Activated naive CD8-positive, alpha-beta T cell treated with anti-CD3 and anti-CD28 coated beads, Interleukin-2, amount 10 ng/mL, durations not matched to agents 7 days and 5 days (primary cell): ENCODE data around the gene CACNA2D2. TPM values are rescaled to one million over a fixed set of nuclear protein-coding genes. Genes with fewer than 3 reads are reported as not detected.

ENCODE experiments used
- ATAC-seq: fragments of 150-1000 bp; cut with Tn5 transposase; one replicate; pipeline ENCODE4 v1.10.0; 2021; ENCODE audit warnings: low read depth, moderate library complexity
- POLR2A ChIA-PET: fragments of 350-600 bp; sonication (Branson Sonifier 250); formaldehyde crosslinking; loops from one replicate; lab custom pipeline; 2021; ENCODE audit warnings: antibody characterized with exemption; lab: Charles Lee
- DNase-seq: peaks from one replicate; pipeline ENCODE4 v3.0.0; 2021
- H3K27ac Mint-ChIP-seq: one replicate; pipeline ENCODE4 v1.8.0; 2022; ENCODE audit warnings: mild to moderate bottlenecking, mixed read lengths
- H3K27me3 Mint-ChIP-seq: one replicate; pipeline ENCODE4 v1.8.0; 2022; ENCODE audit warnings: mild to moderate bottlenecking, moderate library complexity, mixed read lengths
- H3K36me3 Mint-ChIP-seq: one replicate; pipeline ENCODE4 v1.8.0; 2021; ENCODE audit warnings: mild to moderate bottlenecking, mixed read lengths
- H3K4me1 Mint-ChIP-seq: one replicate; pipeline ENCODE4 v1.8.0; 2021; ENCODE audit warnings: mixed read lengths
- H3K4me3 Mint-ChIP-seq: one replicate; pipeline ENCODE4 v1.8.0; 2022; ENCODE audit warnings: mild to moderate bottlenecking, moderate library complexity, mixed read lengths
- H3K9me3 Mint-ChIP-seq: one replicate; pipeline ENCODE4 v1.8.0; 2021; ENCODE audit warnings: mixed read lengths
- total RNA-seq, 2 experiments: library from RNA; stranded (reverse); gene quantifications; one replicate each; pipeline ENCODE4 v1.2.3, GENCODE V29; 2021

The CACNA2D2 gene
- total RNA-seq = 1 to 10 TPM; 2.1 to 2.5 TPM

GRCh38 chr3:50503504-50504342 lies at the start of gene CACNA2D2:
TSS of gene CACNA2D2 (minus strand) at chr3:50503634. CDS start at chr3:50503423, 211 bp downstream.
- Mint-ChIP-seq H3K27ac (no peak within 1 kb of the TSS), H3K27me3 (peaks cover 52% of the 10 kb centered on the region), H3K36me3 (no peaks in the 10 kb centered on the region), H3K4me3 (peak within 1 kb of the TSS; percentile 49), H3K4me1 (peaks cover 5% of the 10 kb centered on the region), H3K9me3 (no peaks in the 10 kb centered on the region)
- DNase-seq (peak; percentile 77), ATAC-seq (peak; percentile 82)
- POLR2A ChIA-PET = interaction anchor here (0.6 to 1.3 kb wide), 3 partner anchors 55 to 106 kb away, joined by 3 read pairs; no protein-coding TSS in a partner anchor

GRCh38 chr3:50552598-50552997 lies 49.2 kb upstream of the CACNA2D2 start:
- no peak overlapping the region for H3K27ac Mint-ChIP-seq
- DNase-seq (no peak), ATAC-seq (no peak)
- H3K4me1 Mint-ChIP-seq = peaks cover 3% of the 10 kb centered on the region
- no peaks in the 10 kb centered on the region for H3K9me3 Mint-ChIP-seq
- H3K36me3 Mint-ChIP-seq = no peaks in the 10 kb centered on the region
- no peak overlapping the region for H3K4me3 Mint-ChIP-seq
- no peaks in the 10 kb centered on the region for H3K27me3 Mint-ChIP-seq
- POLR2A ChIA-PET = interaction anchor here (2.3 to 2.5 kb wide), 2 partner anchors 14 to 17 kb away, joined by 9 to 10 read pairs; partner anchors contain the start of genes C3orf18 and HEMK1

GRCh38 chr3:50551681-50552435 lies 48.4 kb upstream of the CACNA2D2 start:
- Mint-ChIP-seq H3K27ac (no peak overlapping the region), H3K4me1 (peaks cover 3% of the 10 kb centered on the region), H3K36me3 (no peaks in the 10 kb centered on the region), H3K9me3 (no peaks in the 10 kb centered on the region), H3K4me3 (no peak overlapping the region), H3K27me3 (no peaks in the 10 kb centered on the region)
- POLR2A ChIA-PET = interaction anchor here (0.8 to 2.5 kb wide), 7 partner anchors 9 to 202 kb away, joined by 3 to 10 read pairs (median 5); partner anchors contain the start of genes C3orf18, CYB561D2, HEMK1 and NPRL2
- DNase-seq (no peak), ATAC-seq (no peak)

GRCh38 chr3:50551054-50551659 lies 47.7 kb upstream of the CACNA2D2 start:
- Mint-ChIP-seq H3K4me1 (peaks cover 3% of the 10 kb centered on the region), H3K36me3 (no peaks in the 10 kb centered on the region), H3K9me3 (no peaks in the 10 kb centered on the region), H3K27me3 (no peaks in the 10 kb centered on the region), H3K27ac (peak overlapping the region; percentile 40), H3K4me3 (no peak overlapping the region)
- ATAC-seq (no peak), DNase-seq (no peak)
- POLR2A ChIA-PET = interaction anchor here (0.8 to 2.5 kb wide), 7 partner anchors 10 to 201 kb away, joined by 3 to 10 read pairs (median 5); partner anchors contain the start of genes C3orf18, CYB561D2, HEMK1 and NPRL2

- Mint-ChIP-seq H3K9me3 (no peaks in the 10 kb centered on the region), H3K4me3 (no peak overlapping the region), H3K36me3 (no peaks in the 10 kb centered on the region), H3K27me3 (no peaks in the 10 kb centered on the region), H3K27ac (peak overlapping the region; percentile 34), H3K4me1 (peaks cover 2% of the 10 kb centered on the region)
- DNase-seq (peak; percentile 79), ATAC-seq (peak; percentile 62)
- POLR2A ChIA-PET = interaction anchor here (1.6 to 2.5 kb wide), 4 partner anchors 17 to 200 kb away, joined by 6 to 10 read pairs (median 8); partner anchors contain the start of genes C3orf18, CYB561D2, HEMK1 and NPRL2
These were observed 46.8 kb upstream of the CACNA2D2 start for GRCh38 chr3:50550079-50550736.

- no peaks in the 10 kb centered on the region for H3K9me3 Mint-ChIP-seq
- DNase-seq (no peak), ATAC-seq (no peak)
- peaks cover 2% of the 10 kb centered on the region for H3K27me3 Mint-ChIP-seq
- no peaks in the 10 kb centered on the region for H3K36me3 Mint-ChIP-seq
- no peak overlapping the region for H3K27ac Mint-ChIP-seq
- H3K4me3 Mint-ChIP-seq = no peak overlapping the region
- H3K4me1 Mint-ChIP-seq = peaks cover 2% of the 10 kb centered on the region
- POLR2A ChIA-PET = interaction anchor here (0.6 to 1.6 kb wide), 4 partner anchors 20 to 198 kb away, joined by 3 to 6 read pairs (median 3); partner anchors contain the start of genes CISH, CYB561D2, HEMK1 and NPRL2
These were observed 45.8 kb upstream of the CACNA2D2 start for GRCh38 chr3:50549226-50549625.

- no peak overlapping the region for H3K27ac Mint-ChIP-seq
- H3K4me3 Mint-ChIP-seq = no peak overlapping the region
- H3K9me3 Mint-ChIP-seq = no peaks in the 10 kb centered on the region
- no peak for DNase-seq
- POLR2A ChIA-PET = interaction anchor here (0.7 kb wide), 1 partner anchor 1943 kb away, joined by 6 read pairs; no protein-coding TSS in a partner anchor
- H3K36me3 Mint-ChIP-seq = no peaks in the 10 kb centered on the region
- peaks cover 3% of the 10 kb centered on the region for H3K4me1 Mint-ChIP-seq
- peaks cover 12% of the 10 kb centered on the region for H3K27me3 Mint-ChIP-seq
- ATAC-seq = no peak
These were observed 42.3 kb upstream of the CACNA2D2 start for GRCh38 chr3:50545781-50546180.

GRCh38 chr3:50542177-50543034 lies 39.0 kb upstream of the CACNA2D2 start:
- POLR2A ChIA-PET = interaction anchor here (0.8 to 1.6 kb wide), 3 partner anchors 26 to 108 kb away, joined by 3 to 8 read pairs (median 6); partner anchors contain the start of genes C3orf18, CISH and HEMK1
- no peak overlapping the region for H3K4me3 Mint-ChIP-seq
- H3K9me3 Mint-ChIP-seq = no peaks in the 10 kb centered on the region

GRCh38 chr3:50539356-50540286 lies 36.2 kb upstream of the CACNA2D2 start:
- no peaks in the 10 kb centered on the region for H3K36me3 Mint-ChIP-seq
- no peaks in the 10 kb centered on the region for H3K9me3 Mint-ChIP-seq
- no peak for ATAC-seq
- H3K27ac Mint-ChIP-seq = no peak overlapping the region
- no peak overlapping the region for H3K4me3 Mint-ChIP-seq
- no peak for DNase-seq
- peaks cover 1% of the 10 kb centered on the region for H3K4me1 Mint-ChIP-seq
- peaks cover 31% of the 10 kb centered on the region for H3K27me3 Mint-ChIP-seq
- POLR2A ChIA-PET = no interaction called here

More at GRCh38 chr3:50542177-50543034, 39.0 kb upstream of the CACNA2D2 start:
- Mint-ChIP-seq H3K27me3 (peaks cover 28% of the 10 kb centered on the region), H3K4me1 (peaks cover 1% of the 10 kb centered on the region), H3K27ac (no peak overlapping the region), H3K36me3 (no peaks in the 10 kb centered on the region)
- ATAC-seq = peak; percentile 72
- DNase-seq = peak; percentile 67

GRCh38 chr3:50537421-50538129 lies 34.1 kb upstream of the CACNA2D2 start:
- Mint-ChIP-seq H3K4me1 (no peaks in the 10 kb centered on the region), H3K27ac (no peak overlapping the region), H3K4me3 (no peak overlapping the region), H3K9me3 (no peaks in the 10 kb centered on the region), H3K36me3 (no peaks in the 10 kb centered on the region), H3K27me3 (peaks cover 40% of the 10 kb centered on the region)
- DNase-seq (no peak), ATAC-seq (no peak)
- POLR2A ChIA-PET = no interaction called here
